WERI-Rb-1 (cell line): ENCODE measurements around the gene TXK.

Experiments used
- DNase-seq: peaks from one replicate; pipeline ENCODE4 v3.0.0-alpha.2; 2020
- H3K27ac ChIP-seq: fragments of 250-450 bp; sonication (Bioruptor Pico); 2 replicates; pipeline ENCODE4 v1.5.1; 2020; ENCODE audit warnings: mild to moderate bottlenecking, moderate library complexity
- H3K27me3 ChIP-seq: fragments of 250-450 bp; sonication (Bioruptor Pico); 2 replicates; pipeline ENCODE4 v1.5.1; 2021; ENCODE audit warnings: mild to moderate bottlenecking, low read depth, moderate library complexity; ENCODE audit not compliant: insufficient read depth, severe bottlenecking
- H3K36me3 ChIP-seq: fragments of 250-450 bp; sonication (Bioruptor Pico); 2 replicates; pipeline ENCODE4 v1.5.1; 2020; ENCODE audit warnings: mild to moderate bottlenecking, moderate library complexity
- H3K4me3 ChIP-seq: 2 replicates; pipeline ENCODE4 v1.5.1; 2011; ENCODE audit warnings: low read depth, mild to moderate bottlenecking, control low read depth, low read length
- H3K9me3 ChIP-seq: fragments of 250-450 bp; sonication (Bioruptor Pico); 2 replicates; pipeline ENCODE4 v1.5.1; 2021; ENCODE audit warnings: mild to moderate bottlenecking, moderate library complexity; ENCODE audit not compliant: severe bottlenecking
- TF ChIP-seq, protein P1 (sequence below): IDR thresholded peaks from 2 replicates; pipeline ENCODE4 v1.5.1; 2011; ENCODE audit warnings: low read depth, mild to moderate bottlenecking, control low read depth, inconsistent platforms, low read length

Gene TXK

DNA sequence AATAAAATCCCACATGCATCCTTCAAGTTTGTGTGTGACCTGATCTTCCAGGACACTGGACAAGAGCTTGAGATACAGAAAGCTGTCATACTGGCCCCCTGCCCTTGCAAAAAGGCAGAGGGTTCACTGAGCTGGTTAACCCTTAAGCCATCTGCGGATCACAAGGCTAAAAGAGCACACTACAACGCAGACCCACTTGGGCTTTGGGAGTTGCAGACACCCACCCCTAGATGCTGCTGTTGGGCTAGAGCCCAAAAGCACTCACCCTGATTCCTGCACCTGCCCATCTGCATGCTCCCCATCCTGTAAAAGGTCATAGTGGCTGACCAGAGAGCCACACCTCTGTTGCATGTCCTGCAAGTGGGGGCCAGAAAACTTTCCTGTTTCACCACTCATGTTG lies 51.1 kb downstream of the TXK start:
- H3K9me3 ChIP-seq: no peaks in the 10 kb centered on the region
- no peaks in the 10 kb centered on the region for H3K36me3 ChIP-seq
- no peak overlapping the region for H3K4me3 ChIP-seq
- DNase-seq: no peak
- no peak overlapping the region for H3K27ac ChIP-seq
- TF ChIP-seq, protein P1, sequence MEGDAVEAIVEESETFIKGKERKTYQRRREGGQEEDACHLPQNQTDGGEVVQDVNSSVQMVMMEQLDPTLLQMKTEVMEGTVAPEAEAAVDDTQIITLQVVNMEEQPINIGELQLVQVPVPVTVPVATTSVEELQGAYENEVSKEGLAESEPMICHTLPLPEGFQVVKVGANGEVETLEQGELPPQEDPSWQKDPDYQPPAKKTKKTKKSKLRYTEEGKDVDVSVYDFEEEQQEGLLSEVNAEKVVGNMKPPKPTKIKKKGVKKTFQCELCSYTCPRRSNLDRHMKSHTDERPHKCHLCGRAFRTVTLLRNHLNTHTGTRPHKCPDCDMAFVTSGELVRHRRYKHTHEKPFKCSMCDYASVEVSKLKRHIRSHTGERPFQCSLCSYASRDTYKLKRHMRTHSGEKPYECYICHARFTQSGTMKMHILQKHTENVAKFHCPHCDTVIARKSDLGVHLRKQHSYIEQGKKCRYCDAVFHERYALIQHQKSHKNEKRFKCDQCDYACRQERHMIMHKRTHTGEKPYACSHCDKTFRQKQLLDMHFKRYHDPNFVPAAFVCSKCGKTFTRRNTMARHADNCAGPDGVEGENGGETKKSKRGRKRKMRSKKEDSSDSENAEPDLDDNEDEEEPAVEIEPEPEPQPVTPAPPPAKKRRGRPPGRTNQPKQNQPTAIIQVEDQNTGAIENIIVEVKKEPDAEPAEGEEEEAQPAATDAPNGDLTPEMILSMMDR: 0 out of 2 replicates have a peak, but pooled peaks have one; percentile 13
- no peaks in the 10 kb centered on the region for H3K27me3 ChIP-seq

DNA sequence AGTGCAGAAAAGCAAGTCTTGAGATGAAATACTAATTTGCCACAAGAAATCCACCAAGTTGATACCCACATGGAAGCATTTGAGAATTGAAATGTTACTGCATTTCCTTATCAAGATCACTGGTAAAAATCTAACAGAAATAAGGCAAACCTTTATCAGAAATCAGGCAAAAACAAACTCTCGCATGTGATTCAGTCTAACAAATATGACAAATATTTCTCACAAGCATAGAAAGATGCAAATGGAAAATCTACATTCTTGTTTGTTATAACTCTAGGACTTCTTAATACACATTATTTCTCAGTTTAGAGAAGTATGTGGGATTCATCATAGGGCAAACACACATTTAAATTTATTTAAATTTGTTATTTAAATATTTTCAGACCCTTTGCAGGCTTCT lies 52.9 kb downstream of the TXK start:
- Histone ChIP-seq H3K9me3 (no peaks in the 10 kb centered on the region), H3K27me3 (no peaks in the 10 kb centered on the region), H3K4me3 (no peak overlapping the region), H3K27ac (no peak overlapping the region), H3K36me3 (no peaks in the 10 kb centered on the region)
- DNase-seq: no peak
- TF ChIP-seq, protein P1: no peak

DNA sequence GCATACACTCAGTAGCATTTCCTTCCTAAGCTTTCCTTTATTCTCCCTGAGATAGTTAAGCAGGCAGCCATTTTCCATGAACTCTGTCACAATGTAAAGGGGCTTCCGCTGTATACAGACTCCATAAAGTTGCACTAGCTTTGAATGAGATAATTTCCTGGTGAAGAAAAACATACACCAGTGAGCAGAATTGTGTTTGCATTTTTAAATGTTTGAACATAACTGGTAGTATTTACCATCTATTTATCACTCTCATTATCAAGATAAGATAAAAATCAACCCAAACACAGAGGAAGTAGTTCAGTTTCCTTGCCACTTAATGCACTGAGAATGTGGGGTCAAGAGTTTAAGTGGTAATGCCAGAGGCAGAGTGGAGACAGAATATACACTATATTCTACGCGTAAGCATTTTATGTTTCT lies 54.1 kb downstream of the TXK start:
- no peak for DNase-seq
- TF ChIP-seq, protein P1: no peak
- H3K27ac ChIP-seq: no peak overlapping the region

DNA sequence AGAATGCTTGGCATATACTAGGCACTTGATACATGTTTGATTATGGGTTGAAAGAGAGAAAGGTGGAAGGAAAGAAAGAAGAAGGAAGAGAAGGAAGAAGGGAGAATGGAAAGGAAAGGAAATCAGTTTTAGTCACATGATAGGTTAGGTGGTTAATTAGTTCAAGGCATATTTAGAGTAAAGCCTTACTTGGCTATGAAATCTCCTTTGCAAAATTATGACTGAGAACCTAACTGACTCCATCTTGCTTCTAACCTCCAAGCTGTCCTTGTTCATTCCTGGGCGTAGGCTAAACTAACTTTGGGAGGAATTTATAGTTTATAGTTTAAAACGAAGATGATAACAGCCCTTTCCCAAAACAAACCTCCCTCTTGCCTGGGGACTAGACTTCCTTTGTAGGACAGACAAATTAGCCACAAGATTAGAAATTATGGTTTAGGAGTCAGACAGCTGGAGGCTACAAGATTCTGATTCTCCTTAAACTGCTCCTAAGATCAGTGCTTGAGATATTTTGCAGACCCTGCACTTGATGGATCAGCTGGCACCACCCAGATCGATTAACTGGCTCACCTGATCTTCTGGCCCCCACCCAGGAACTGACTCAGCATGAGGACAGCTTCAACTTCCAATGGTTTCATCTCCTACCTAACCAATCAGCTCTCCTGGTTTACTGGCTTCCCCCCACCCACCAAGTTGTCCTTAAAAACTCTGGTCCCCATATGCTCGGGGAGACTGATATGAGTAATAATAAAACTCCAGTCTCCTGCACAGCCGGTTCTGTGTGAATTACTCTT lies 55.0 kb downstream of the TXK start:
- H3K9me3 ChIP-seq: no peaks in the 10 kb centered on the region
- no peaks in the 10 kb centered on the region for H3K36me3 ChIP-seq
- no peaks in the 10 kb centered on the region for H3K27me3 ChIP-seq
- TF ChIP-seq, protein P1: no peak
- no peak overlapping the region for H3K27ac ChIP-seq
- no peak for DNase-seq
- H3K4me3 ChIP-seq: no peak overlapping the region

More for the DNA sequence above, 54.1 kb downstream of the TXK start:
- Histone ChIP-seq H3K36me3 (no peaks in the 10 kb centered on the region), H3K27me3 (no peaks in the 10 kb centered on the region), H3K4me3 (no peak overlapping the region), H3K9me3 (no peaks in the 10 kb centered on the region)

DNA sequence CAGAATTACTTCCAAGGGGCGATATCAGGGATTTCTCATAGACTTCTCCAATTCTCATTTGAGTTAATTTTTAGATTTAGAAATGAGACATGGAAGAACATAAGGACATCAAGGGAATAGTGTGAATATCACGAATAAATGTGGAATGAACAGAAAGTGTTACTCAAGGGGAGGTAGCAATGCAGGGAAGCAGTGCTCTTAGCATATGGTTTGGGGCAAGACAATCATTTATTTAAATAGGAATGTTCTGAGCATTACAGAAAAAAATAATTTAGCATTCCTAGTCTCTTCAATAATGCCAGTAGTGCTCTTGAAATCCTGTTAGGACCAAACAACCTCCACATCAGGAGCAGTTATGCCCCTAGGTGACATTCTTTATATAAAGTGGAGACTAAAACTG lies 55.6 kb downstream of the TXK start:
- H3K27me3 ChIP-seq: no peaks in the 10 kb centered on the region
- no peak overlapping the region for H3K4me3 ChIP-seq
- no peaks in the 10 kb centered on the region for H3K36me3 ChIP-seq
- no peak overlapping the region for H3K27ac ChIP-seq
- TF ChIP-seq, protein P1: no peak
- no peak for DNase-seq
- H3K9me3 ChIP-seq: no peaks in the 10 kb centered on the region

DNA sequence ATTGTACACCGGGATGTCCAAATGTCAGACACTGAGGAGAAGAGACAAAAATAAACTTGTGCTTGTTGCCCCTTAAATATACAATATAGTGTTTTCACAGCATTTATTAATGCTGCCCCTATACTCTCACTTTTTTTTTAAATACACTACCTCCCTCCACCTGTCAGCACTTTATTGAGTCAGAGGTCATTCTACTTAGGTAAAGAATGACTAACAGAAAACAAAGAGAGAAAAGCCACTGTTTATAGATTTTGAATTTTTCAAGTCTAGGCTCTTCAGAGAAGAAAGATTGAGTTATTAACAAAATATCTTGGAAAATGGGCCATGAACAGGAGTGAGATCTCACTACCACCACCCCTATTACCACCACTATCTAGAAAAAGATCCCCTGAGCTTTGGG lies 59.4 kb downstream of the TXK start:
- H3K27ac ChIP-seq: no peak overlapping the region
- H3K9me3 ChIP-seq: no peaks in the 10 kb centered on the region
- H3K36me3 ChIP-seq: no peaks in the 10 kb centered on the region
- TF ChIP-seq, protein P1: no peak
- no peak overlapping the region for H3K4me3 ChIP-seq
- DNase-seq: no peak
- no peaks in the 10 kb centered on the region for H3K27me3 ChIP-seq
